Mesodermal cell (in vitro differentiated cells): ENCODE measurements around the gene TTC28.

ENCODE experiments used
- H3K27ac ChIP-seq: 2 replicates; pipeline ENCODE4 v1.7.0; 2013; ENCODE audit warnings: mild to moderate bottlenecking, low read depth, low read length, moderate library complexity; ENCODE audit not compliant: severe bottlenecking
- H3K36me3 ChIP-seq: 2 replicates; pipeline ENCODE4 v1.7.1; 2013; ENCODE audit warnings: mild to moderate bottlenecking, low read length, moderate library complexity; ENCODE audit not compliant: control insufficient read depth, insufficient read depth
- H3K4me1 ChIP-seq: one replicate; pipeline ENCODE4 v1.7.1; 2013; ENCODE audit warnings: mild to moderate bottlenecking, low read length; ENCODE audit not compliant: insufficient read depth, control insufficient read depth, poor library complexity, severe bottlenecking
- H3K4me3 ChIP-seq: 2 replicates; pipeline ENCODE4 v1.7.0; 2013; ENCODE audit warnings: low read length, control low read depth, mild to moderate bottlenecking; ENCODE audit not compliant: insufficient read depth, poor library complexity, severe bottlenecking; ENCODE audit errors: extremely low read depth
- H3K9me3 ChIP-seq: 2 replicates; pipeline ENCODE4 v1.7.1; 2013; ENCODE audit warnings: mild to moderate bottlenecking, low read length, moderate library complexity; ENCODE audit not compliant: control insufficient read depth
- WGBS, 2 experiments: methylation state at CpG; one replicate each; pipeline ENCODE4 v1.1.5; 2013; ENCODE audit warnings: missing lambda C conversion rate in 2 of 2; ENCODE audit not compliant: insufficient coverage in 2 of 2; 5-methylcytosine and 5-hydroxymethylcytosine counted together

Gene TTC28

GRCh38 chr22:28408709-28409108, 270.9 kb downstream of the TTC28 start:
- no peak overlapping the region for H3K4me3 ChIP-seq
- H3K27ac ChIP-seq: no peak overlapping the region
- peaks cover 3% of the 10 kb centered on the region for H3K9me3 ChIP-seq
- peaks cover 21% of the 10 kb centered on the region for H3K4me1 ChIP-seq
- H3K36me3 ChIP-seq: no peaks in the 10 kb centered on the region
- 92% methylated on average over 1 of the region's 2 CpGs; no CpG with 5 or more reads in 1 of the 2 experiments for whole genome bisulfite sequencing, 2 experiments

GRCh38 chr22:28407645-28408044, 272.0 kb downstream of the TTC28 start:
- H3K9me3 ChIP-seq: peaks cover 3% of the 10 kb centered on the region
- H3K4me1 ChIP-seq: peaks cover 15% of the 10 kb centered on the region
- WGBS, 2 experiments: 100% methylated on average over 2 of the region's 4 CpGs; no CpG with 5 or more reads in 1 of the 2 experiments
- H3K4me3 ChIP-seq: no peak overlapping the region
- H3K36me3 ChIP-seq: no peaks in the 10 kb centered on the region
- H3K27ac ChIP-seq: no peak overlapping the region

GRCh38 chr22:28406246-28406645, 273.4 kb downstream of the TTC28 start:
- peaks cover 8% of the 10 kb centered on the region for H3K4me1 ChIP-seq
- H3K9me3 ChIP-seq: peaks cover 3% of the 10 kb centered on the region
- 83 to 100% methylated on average over 1 of the region's 3 CpGs for WGBS, 2 experiments
- H3K4me3 ChIP-seq: no peak overlapping the region
- H3K27ac ChIP-seq: no peak overlapping the region
- H3K36me3 ChIP-seq: peaks cover 3% of the 10 kb centered on the region

- H3K27ac ChIP-seq: no peak overlapping the region
- H3K36me3 ChIP-seq: peaks cover 3% of the 10 kb centered on the region
- H3K9me3 ChIP-seq: peaks cover 3% of the 10 kb centered on the region
- H3K4me1 ChIP-seq: peaks cover 3% of the 10 kb centered on the region
- H3K4me3 ChIP-seq: no peak overlapping the region
These were observed 274.1 kb downstream of the TTC28 start for GRCh38 chr22:28405588-28405987.

GRCh38 chr22:28402539-28402938, 277.1 kb downstream of the TTC28 start:
- Histone ChIP-seq H3K4me1 (no peaks in the 10 kb centered on the region), H3K27ac (no peak overlapping the region), H3K9me3 (peaks cover 3% of the 10 kb centered on the region), H3K36me3 (peaks cover 3% of the 10 kb centered on the region), H3K4me3 (no peak overlapping the region)
- WGBS, 2 experiments: 95 to 96% methylated on average over 3 to 4 of the region's 5 CpGs

- no peak overlapping the region for H3K4me3 ChIP-seq
- peaks cover 3% of the 10 kb centered on the region for H3K36me3 ChIP-seq
- H3K9me3 ChIP-seq: peaks cover 3% of the 10 kb centered on the region
- no peaks in the 10 kb centered on the region for H3K4me1 ChIP-seq
- no peak overlapping the region for H3K27ac ChIP-seq
- WGBS, 2 experiments: 82 to 93% methylated on average over 2 of the region's 2 CpGs
These were observed 277.6 kb downstream of the TTC28 start for GRCh38 chr22:28402060-28402459.

- Histone ChIP-seq H3K4me3 (no peak overlapping the region), H3K36me3 (peaks cover 3% of the 10 kb centered on the region), H3K27ac (no peak overlapping the region), H3K4me1 (peaks cover 14% of the 10 kb centered on the region), H3K9me3 (no peaks in the 10 kb centered on the region)
- WGBS, 2 experiments: no CpG with 5 or more reads among the region's 1 CpG
These were observed 280.7 kb downstream of the TTC28 start for GRCh38 chr22:28398981-28399380.

- H3K9me3 ChIP-seq: peaks cover 2% of the 10 kb centered on the region
- H3K36me3 ChIP-seq: peaks cover 3% of the 10 kb centered on the region
- peaks cover 14% of the 10 kb centered on the region for H3K4me1 ChIP-seq
- H3K4me3 ChIP-seq: no peak overlapping the region
- H3K27ac ChIP-seq: no peak overlapping the region
These were observed 281.3 kb downstream of the TTC28 start for GRCh38 chr22:28398355-28398754.

- no peak overlapping the region for H3K4me3 ChIP-seq
- H3K36me3 ChIP-seq: peaks cover 3% of the 10 kb centered on the region
- H3K9me3 ChIP-seq: peaks cover 7% of the 10 kb centered on the region
- peaks cover 14% of the 10 kb centered on the region for H3K4me1 ChIP-seq
- 90% methylated on average over 2 of the region's 4 CpGs; no CpG with 5 or more reads in 1 of the 2 experiments for WGBS, 2 experiments
- H3K27ac ChIP-seq: no peak overlapping the region
These were observed 282.3 kb downstream of the TTC28 start for GRCh38 chr22:28397306-28397705.

GRCh38 chr22:28395920-28396753, 283.5 kb downstream of the TTC28 start:
- Histone ChIP-seq H3K36me3 (no peaks in the 10 kb centered on the region), H3K4me3 (no peak overlapping the region), H3K4me1 (peaks cover 14% of the 10 kb centered on the region), H3K9me3 (peaks cover 7% of the 10 kb centered on the region), H3K27ac (peak overlapping the region; percentile 62)
- WGBS, 2 experiments: 90 to 94% methylated on average over 2 of the region's 2 CpGs

GRCh38 chr22:28395520-28395919, 284.1 kb downstream of the TTC28 start:
- 94% methylated on average over 2 of the region's 4 CpGs; no CpG with 5 or more reads in 1 of the 2 experiments for WGBS, 2 experiments
- Histone ChIP-seq H3K4me1 (peaks cover 14% of the 10 kb centered on the region), H3K27ac (no peak overlapping the region), H3K36me3 (no peaks in the 10 kb centered on the region), H3K4me3 (no peak overlapping the region), H3K9me3 (peaks cover 7% of the 10 kb centered on the region)
